Kidney epithelial cell (primary cell): ENCODE data around the gene WDR7. TPM values are rescaled to one million over a fixed set of nuclear protein-coding genes. Genes with fewer than 3 reads are reported as not detected.
A peak's percentile ranks its signal among the peaks of the same experiment; 100 is the strongest.

Experiments
- DNase-seq: peaks from one replicate; pipeline ENCODE4 v3.0.0-alpha.2; 2010; ENCODE audit warnings: low read depth
- H3K27me3 ChIP-seq: 2 replicates; pipeline ENCODE4 v1.6.0; 2011; ENCODE audit warnings: low read length; ENCODE audit not compliant: control insufficient read depth, insufficient read depth
- H3K36me3 ChIP-seq: 2 replicates; pipeline ENCODE4 v1.5.1; 2011; ENCODE audit warnings: low read length; ENCODE audit not compliant: control insufficient read depth, insufficient read depth
- H3K4me3 ChIP-seq: 2 replicates; pipeline ENCODE4 v1.5.1; 2011; ENCODE audit warnings: low read depth, mild to moderate bottlenecking, control low read depth, low read length
- CTCF ChIP-seq: IDR thresholded peaks from 2 replicates; pipeline ENCODE4 v1.5.1; 2011; ENCODE audit warnings: mild to moderate bottlenecking, moderate library complexity, low read length, control low read depth, inconsistent platforms; ENCODE audit not compliant: insufficient read depth, poor library complexity, severe bottlenecking
- total RNA-seq: library from RNA; depleted of rRNA; stranded (reverse); fragments of >200 nt; gene quantifications from 2 replicates; pipeline ENCODE4 v1.2.3, GENCODE V29; 2015

WDR7 gene
- total RNA-seq: 8.7 and 13.7 TPM in 2 replicates

GRCh38 chr18:56650944-56651770 is at the start of gene WDR7:
Gene WDR7, plus strand, starts transcription at chr18:56651359. Its CDS starts 21,157 bp downstream, at chr18:56672516.
- DNase-seq: peak; percentile 98
- Histone ChIP-seq H3K4me3 (peak within 1 kb of the TSS; percentile 98), H3K36me3 (no peaks in the 10 kb centered on the region), H3K27me3 (no peaks in the 10 kb centered on the region)
- TF ChIP-seq CTCF: no peak

GRCh38 chr18:56606618-56607017 is 44.5 kb upstream of the WDR7 start:
- no peak for TF ChIP-seq CTCF
- Histone ChIP-seq H3K36me3 (no peaks in the 10 kb centered on the region), H3K4me3 (no peak overlapping the region), H3K27me3 (no peaks in the 10 kb centered on the region)
- no peak for DNase-seq

- no peaks in the 10 kb centered on the region for H3K27me3 ChIP-seq
- H3K36me3 ChIP-seq: no peaks in the 10 kb centered on the region
- DNase-seq: no peak
- TF ChIP-seq CTCF: no peak
- H3K4me3 ChIP-seq: no peak overlapping the region
Measured at GRCh38 chr18:56615738-56616520, 35.2 kb upstream of the WDR7 start.

GRCh38 chr18:56627991-56628390 is 23.2 kb upstream of the WDR7 start:
- no peak for DNase-seq
- no peak for TF ChIP-seq CTCF
- Histone ChIP-seq H3K4me3 (no peak overlapping the region), H3K36me3 (peaks cover 1% of the 10 kb centered on the region), H3K27me3 (no peaks in the 10 kb centered on the region)

GRCh38 chr18:56632070-56633022 is 18.8 kb upstream of the WDR7 start:
- TF ChIP-seq CTCF: no peak
- no peaks in the 10 kb centered on the region for H3K27me3 ChIP-seq
- H3K4me3 ChIP-seq: no peak overlapping the region
- no peak for DNase-seq
- H3K36me3 ChIP-seq: peaks cover 1% of the 10 kb centered on the region
